HG03378 (cell line): ENCODE measurements around the gene ACAP3.
A peak's percentile ranks its signal among the peaks of the same experiment; 100 is the strongest.
"Not testable (repeated sequence)": the region's sequence is repeated elsewhere in the genome, so short reads cannot be mapped to it uniquely, and the experiment has no call there.

Experiments
- ATAC-seq: cut with Tn5 transposase; IDR thresholded peaks from one replicate; pipeline ENCODE4 v1.9.1; 2021; ENCODE audit warnings: mild to moderate bottlenecking, moderate library complexity; ENCODE audit not compliant: unreplicated experiment

ACAP3 gene

DNA sequence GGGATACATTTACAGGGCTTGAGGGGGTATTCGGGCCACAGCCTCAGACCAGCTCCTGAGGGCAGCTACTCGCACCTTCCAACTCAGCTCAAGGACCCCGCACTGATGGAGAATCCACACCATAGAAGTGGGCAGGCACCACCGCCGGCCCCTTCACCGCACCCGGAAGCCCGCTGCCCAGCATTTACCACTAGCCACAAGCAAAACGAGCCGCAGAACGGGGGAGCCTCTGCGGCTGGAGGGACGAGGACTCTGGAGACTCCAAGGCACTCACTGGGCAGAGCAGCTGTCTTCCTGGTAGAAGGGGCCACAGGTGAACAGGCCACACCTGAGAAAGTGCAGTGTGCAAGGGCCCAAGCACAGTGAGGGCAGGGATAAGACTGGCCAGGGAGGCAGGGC is 39.4 kb downstream of the ACAP3 start:
- ATAC-seq = no peak

DNA sequence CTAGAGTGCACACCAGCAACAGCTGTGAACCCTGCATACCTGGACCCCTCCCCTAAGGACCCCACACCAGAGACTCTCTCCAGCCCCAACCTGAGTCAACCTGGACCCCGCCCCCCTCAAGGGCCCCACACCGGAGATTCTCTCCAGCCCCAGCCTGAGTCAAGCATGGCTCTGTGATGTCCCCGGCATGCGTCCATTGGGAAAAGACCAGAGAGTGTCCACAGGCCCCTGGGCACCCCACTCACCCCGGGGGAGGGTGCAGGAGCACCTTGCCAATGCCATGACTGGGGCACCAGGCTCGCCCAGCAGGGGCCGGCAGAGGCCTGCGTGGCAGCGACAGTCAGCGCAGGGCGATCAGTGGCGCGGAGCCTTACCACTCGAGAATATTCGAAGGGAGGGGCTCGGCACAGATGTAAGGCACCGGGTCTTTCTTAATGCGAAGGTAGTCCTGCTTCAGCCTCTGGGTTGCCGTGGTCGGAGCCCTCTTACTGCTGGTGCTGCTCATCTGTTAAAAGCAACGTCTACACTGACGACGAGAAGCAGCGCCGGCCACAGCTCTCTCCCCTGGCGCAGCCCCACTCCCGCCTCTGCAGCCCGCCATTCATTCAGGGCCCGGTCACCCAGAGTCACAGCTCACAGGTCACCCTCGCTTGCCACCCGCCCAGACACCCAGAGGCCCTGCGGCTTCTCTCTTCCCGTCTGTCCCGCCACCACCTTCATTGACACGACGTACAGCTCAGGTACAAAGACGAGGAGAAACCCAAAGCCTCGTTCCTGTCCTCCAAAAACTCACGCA is 40.0 kb downstream of the ACAP3 start:
- ATAC-seq = no peak

DNA sequence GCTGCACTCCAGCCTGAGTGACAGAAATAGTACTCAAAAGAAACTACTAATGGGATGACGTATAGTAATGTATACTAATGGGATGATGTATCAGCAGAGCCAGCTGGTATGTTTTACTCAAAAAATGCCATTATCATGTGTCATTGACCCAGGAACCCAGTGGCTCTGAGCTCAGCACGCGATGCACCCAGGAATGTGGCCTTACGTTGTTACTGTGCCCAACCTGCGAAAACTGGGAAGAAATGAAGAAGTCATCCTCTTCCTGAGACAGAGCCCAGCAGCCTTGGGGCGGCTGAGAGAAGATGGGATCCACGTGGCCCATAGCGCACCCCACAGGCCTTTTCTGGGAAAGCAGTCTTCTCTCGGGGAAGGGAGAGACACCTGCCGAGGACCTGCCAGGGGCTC is 42.9 kb downstream of the ACAP3 start:
- ATAC-seq = no peak

DNA sequence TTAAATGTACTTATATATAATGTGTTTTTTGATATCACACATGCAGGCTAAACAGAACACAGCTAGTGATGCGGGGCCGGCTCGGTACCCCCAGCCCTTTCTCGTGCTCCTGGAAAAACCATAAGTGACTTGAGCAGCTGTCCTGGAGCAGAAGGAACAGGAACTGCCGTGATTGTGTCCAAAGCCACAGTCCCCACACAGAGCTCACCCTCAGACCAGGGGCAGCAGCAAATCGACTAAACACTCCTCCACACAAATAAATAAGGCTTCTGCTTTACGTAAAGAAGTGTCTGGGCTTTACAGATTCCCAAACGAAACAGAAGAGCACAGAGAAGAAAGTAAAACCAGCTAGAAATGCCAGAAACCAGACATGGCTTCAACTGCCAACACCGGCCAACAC is 43.7 kb downstream of the ACAP3 start:
- ATAC-seq = no peak

DNA sequence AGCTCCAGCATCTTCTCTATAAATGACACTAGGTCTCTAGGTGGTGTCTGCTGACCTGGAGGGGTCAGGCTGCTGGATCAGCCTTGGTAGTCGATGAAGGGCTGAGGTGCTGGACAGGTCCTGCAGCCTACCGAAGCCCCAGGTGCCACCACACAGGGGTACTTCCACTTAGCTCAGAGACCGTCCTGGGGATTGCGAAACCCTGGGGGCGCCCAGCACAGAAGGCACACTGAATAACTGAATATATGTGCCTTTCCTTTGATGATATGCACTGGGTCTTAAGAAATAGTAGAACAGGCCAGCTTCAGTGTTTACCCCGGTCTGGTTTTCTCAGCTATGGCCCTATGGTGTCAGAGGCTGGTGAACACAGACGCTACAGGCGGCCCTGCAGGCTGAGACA is 45.0 kb downstream of the ACAP3 start:
- no peak for ATAC-seq

DNA sequence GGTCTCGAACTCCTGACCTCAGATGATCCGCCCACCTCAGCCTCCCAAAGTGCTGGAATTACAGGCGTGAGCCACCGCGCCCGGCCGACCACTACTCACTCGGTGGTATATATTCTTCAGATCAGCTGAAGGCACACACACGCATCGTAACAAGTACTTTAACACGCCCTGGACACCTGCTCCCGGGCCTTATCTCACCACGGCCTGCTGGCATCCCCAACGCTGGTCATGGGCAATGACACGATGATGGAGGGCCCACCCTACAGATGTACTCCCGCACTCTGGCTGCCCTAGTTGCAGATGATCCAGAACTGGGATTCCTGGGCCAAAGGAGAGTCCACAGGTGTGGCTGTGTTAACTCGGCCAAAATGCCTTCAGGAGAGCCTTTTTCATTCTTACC is 45.7 kb downstream of the ACAP3 start:
- no peak for ATAC-seq

DNA sequence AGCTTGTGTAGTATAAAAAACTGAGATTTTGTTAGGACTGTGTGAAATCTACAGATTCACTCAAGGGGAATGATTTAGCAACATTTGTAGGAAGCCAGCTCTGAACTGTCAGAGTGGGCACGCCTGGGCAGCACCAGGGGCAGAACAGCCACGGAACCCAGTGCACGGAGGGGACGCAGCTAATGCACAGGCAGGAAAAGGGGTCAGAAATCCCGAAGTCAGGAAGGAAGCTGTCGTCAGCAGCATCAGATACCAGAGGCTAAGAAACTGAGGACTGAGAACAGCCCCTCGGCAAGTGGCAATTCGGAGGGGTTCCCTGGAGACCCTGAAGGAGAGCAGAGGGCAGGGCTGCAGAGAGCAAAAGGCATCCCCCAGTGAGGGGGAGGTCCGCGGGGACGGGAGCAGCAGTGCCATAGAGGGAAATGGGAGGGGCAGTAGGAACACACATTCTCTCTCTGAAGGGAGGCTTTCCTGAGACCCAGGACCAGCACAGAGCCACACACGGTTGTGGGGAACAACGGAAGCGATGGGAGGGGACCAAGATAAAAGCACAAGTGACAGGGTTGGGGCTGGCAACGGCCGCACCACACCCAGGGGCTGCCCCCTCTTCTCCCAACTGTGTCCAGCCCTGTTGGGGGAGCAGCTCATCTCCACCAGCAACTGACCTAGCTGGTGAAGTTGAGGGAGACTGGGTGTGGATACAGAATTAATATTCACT is 46.7 kb downstream of the ACAP3 start:
- no peak for ATAC-seq

DNA sequence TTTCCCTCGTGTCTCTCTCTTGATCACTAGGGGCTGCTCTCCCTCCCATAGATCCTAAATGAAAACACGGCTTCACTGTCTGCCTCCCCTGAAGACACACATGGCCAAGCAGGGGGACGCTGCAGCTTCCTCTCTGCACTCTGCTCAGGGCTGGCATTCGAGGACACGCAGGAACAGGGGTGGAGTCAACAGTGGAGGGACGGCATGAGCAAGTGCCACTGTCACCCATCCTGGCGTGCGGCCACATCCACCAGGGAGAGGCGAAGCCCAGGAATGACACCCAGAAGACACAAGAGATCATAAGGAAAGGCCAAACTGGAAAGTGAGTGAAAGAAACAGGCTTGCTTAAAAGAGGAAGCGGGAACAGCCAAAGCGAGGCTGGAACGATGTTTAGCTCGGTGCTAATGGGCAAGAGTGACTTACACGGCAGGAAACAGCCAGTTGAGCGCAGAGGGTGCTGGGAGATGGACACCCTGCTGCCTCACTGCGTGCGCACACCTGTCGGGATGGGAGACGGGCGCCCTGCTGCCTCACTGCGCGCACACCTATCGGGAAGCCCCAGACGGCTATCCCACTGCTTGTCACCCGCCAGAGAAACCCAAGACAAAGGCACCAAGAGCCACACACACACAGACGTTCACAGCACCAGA is 47.7 kb downstream of the ACAP3 start:
- no peak for ATAC-seq

DNA sequence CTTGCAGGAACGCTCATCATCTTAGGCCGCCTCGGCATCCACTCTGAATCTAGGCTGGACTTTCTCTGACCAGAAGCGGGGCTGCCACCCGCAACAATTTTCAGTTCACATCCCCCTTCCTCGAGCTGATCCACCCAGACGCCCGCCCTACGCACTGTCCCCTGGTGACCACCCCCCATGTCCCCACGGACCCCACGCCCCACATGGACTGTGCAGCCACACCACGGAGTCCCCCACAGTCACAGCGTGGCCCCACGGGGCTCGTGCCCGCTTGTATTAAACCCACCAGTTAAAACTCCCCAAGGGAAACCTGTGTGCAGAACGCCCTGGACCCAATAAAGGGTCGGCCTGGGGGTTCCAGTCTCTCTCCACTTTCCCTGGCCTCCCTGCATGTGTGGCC is 48.2 kb downstream of the ACAP3 start:
- no peak for ATAC-seq

DNA sequence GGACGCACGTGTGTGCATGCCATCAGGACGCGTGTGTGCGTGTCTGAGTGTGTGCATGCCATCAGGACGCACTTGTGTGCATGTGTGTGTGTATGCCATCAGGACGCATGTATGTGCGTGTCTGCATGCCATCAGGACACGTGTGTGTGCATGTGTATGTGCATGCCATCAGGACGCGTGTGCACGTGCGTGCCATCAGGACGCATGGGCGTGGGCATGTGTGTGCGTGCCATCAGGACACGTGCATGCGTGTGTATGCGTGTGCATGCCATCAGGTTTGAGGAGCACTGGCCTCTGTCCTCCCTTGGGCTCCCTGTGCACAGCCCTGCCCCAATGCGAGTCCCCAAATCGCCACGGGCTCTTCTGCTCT is 48.6 kb downstream of the ACAP3 start:
- no peak for ATAC-seq

DNA sequence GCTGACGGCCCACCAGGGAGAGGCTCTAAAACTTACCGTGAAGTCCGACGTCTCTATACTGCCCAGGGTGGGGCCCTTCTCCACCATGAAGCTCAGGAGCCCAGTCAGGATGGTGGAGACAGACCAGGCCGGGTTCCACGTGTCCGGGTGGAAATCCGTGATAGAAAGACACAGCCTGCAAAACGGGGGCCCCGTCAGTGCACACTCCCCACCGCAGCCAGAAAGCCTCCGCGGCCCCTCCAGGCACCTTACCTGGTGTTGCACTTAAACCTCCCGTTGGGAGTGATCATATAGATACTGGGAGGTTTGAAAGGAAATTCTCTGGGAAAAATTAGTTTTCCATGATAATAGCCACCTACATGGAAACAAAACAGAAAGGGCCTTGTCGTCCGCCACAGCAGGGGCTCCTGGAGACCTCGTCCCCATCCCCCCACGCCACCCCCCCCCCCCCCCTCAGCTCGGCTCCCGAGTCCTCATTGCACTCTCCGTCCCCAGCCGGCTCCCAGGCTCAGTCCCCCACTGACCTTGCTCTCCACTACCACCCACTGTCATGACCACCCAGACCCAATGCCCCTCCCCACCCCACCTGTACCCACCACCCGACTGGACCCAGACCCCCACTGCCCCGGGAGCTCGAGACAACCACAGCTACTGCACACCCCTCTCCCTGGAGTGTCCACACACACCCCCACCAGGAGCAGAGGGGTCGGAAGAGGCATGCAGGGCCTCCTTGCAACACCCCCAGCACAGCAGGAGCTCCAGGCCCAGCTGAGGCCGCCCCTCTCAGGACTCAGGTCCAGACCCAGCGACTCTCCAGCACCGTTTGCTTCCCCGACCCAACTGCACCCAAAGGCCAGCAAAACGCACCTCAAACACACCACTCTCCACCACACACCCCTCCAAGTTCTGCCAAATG is 50.5 kb downstream of the ACAP3 start:
- ATAC-seq = no peak

DNA sequence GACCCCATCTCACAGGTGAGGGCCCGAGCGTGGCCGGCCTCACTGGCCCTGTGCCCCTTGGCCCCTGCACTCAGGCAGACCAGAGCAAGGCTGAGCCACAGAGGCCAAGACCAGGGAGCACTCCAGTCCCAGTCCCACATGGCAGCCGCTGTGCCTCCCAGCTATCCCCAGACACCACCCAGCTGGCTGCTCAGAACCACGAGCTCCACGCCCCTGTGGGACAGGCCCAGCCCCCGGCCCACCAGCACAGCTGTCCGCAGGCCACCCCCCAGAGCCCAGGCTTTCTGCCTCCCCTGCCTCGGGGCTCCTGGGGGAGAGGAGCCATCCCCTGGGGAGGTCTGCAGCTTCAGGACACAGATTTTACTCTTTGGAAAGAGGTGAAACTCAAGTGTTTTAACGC is 52.1 kb downstream of the ACAP3 start:
- no peak for ATAC-seq

DNA sequence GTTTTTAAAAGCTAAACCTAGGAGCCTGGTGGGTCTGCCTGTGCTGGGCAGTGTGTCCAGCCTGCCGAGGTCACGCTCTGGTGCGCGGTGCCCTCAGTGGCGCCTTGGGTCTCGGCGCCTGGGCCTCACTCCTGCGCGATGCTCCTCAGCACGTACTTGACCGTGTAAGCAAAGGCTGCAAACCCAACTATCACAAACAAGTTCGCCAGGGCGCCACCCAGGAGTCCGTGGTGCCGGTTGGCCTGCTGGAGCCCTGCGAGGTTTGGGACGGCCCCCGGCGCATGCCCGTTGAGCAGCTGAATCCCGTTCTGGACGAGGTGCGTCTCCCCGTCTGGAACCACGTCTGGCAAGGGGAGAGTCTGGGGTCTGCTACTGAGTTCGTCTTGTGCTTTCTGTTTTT is 52.7 kb downstream of the ACAP3 start:
- no peak for ATAC-seq

DNA sequence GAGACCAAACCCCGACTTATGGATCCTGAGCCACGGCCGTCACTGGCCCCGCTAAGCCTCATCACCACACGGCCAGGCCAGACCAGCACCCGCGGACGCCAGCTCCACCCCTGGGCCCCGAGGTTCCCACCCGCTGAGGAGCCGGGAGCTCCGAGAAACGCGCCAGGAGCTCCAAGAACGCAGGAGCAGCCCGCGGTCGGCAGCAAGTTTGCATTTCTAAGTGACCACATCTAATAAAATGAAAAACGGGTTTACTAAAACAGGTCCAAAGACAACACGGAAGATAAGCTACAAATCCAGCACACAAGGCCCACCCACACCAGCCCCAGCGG is 53.1 kb downstream of the ACAP3 start:
- no peak for ATAC-seq

DNA sequence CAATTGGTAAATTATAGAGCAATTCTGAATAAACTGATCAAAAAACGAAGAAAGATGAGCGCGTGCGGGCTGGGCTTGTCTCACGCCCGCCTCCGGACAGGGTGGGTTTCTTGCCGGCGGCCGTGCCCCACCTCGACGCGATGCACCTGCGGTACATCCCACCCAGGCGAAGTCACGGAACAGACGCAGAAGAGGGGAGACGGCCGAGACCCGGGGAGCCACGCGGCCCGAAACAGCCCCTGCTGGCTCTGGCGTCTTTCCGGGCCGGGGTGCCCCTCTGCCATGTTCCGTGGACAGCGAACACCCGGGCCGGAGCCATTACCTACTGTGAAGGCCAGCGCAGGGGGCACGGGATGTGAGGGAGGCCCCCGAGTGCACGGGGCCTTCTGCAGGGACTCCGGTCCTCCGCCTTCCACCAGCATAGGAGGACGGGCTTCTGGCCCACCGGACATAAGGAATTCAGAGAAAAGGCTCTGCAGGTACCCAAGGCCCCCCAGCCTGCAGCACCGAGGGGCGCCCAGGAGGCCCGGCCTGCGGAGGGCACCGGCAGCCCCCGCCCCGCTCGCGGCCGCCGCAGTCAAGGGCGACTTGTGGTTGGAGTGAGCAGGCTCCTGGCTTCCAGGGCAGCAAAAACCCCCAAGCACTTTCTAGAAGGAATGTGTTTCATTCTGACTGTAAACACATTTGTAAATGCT is 53.6 kb downstream of the ACAP3 start:
- no peak for ATAC-seq

DNA sequence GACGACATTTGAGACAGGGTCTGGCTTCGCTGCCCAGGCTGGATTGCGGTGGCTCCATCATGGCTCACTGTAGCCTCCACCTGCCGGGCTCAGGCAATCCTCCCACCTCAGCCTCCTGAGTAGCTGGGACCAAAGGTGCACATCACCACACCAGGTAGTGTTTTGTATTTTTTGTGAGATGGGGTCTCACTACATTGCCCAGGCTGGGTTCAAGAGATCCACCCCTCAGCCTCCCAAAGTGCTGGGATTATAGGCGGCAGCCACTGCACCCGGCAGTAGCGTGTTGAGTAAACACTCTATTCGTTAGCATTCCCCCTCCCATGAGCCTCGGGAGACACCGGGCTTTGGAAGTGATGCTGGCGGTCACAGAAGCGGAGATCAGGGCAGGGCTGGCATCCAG is 54.4 kb downstream of the ACAP3 start:
- no peak for ATAC-seq

DNA sequence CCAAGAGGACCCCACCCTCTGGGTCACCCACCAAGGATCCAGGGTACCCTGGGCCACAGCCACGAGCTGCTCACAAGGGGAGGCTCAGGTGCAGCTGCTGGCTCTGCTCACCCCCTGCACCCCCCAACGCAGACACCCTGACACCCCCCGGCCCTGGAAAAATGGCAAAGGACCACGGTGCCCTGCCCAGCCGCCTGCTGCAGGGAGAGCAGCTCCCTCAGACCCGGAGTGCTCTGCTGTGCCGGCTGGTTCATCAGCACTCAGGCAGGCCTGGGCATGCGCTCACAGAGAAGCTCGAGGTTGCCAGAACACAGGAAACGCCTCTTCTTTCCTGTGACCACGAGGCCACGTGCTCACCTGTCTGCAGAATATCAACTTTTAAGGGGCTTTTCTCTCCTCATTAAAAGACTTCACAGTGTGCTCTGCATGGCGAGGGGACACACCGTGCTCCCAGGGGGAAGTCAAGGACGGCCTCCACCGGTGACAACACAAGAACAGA is 56.9 kb downstream of the ACAP3 start:
- ATAC-seq = peak; percentile 64

DNA sequence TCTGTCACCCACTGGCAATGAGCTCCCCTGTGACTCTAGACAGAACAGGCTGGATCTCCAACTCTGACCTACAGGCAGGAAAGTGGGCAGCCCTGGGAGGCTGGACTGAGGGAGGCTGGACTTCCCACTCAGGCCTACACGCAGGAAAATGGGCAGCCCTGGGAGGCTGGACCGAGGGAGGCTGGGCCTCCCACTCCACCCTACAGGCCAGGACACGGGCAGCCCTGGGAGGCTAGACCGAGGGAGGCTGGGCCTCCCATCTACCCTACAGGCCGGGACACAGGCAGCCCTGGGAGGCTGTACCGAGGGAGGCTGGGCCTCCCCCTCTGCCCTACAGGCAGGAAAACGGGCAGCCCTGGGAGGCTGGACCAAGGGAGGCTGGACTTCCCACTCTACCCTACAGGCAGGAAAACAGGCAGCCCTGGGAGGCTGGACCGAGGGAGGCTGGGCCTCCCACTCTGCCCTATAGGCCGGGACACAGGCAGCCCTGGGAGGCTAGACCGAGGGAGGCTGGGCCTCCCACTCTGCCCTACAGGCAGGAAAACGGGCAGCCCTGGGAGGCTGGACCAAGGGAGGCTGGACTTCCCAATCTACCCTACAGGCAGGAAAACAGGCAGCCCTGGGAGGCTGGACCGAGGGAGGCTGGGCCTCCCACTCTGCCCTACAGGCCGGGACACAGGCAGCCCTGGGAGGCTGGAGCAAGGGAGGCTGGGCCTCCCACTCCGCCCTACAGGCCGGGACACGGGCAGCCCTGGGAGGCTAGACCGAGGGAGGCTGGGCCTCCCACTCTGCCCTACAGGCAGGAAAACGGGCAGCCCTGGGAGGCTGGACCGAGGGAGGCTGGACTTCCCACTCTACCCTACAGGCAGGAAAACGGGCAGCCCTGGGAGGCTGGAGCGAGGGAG is 59.5 kb downstream of the ACAP3 start:
- ATAC-seq = not testable (repeated sequence)

DNA sequence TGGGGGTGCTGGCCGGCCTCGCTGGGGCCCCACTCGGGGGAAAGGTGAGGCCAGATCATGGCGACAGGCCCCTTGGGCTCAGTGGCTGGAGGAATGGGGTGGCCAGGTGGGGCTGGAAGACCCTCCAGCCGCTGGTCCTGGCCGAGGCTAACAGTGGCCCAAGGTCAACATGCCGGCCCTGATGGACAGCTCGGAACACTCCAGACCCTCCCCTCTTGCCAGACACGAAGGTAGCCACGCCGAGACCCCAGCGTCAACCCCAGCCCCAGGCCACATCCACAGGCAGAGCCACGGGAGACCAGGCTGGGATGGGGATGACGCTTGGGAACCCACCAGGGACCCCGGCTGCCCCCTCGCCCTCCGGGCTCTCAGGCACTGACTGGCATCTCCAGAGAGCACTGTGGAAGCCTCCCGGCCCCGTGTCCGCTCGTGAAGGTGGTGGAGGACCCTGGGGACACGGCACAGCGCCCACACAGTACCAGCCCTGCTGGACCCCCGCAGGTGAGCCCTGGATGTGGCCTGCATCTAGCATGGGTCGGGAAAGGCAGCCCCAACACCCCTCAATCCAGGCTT is 60.3 kb downstream of the ACAP3 start:
- ATAC-seq = no peak
